Measurements from ENCODE around the gene TRMT11.
"Not testable (repeated sequence)": the region's sequence is repeated elsewhere in the genome, so short reads cannot be mapped to it uniquely, and the experiment has no call there.

Gene TRMT11

DNA sequence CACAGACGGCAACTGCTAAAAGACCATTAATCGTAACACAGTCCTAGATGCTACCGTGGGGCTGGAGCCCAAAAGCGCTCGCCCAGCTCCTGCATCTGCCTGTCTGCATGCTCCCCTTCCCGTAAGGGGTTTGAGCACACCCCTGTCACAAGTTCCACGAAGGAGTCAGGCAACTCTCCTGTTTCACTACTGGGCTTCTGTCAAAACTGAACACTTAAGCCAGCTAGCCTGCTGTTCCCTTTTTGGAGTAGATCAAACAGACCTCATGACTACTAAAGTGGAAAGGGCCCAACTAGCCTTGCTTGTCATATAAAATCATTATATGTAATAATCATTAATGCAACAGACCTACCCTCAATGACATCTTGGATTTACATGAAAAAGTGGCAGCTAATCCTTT, 61.3 kb downstream of the TRMT11 start:
- no peak for DNase-seq (ENCODE audit: low spot score)

DNA sequence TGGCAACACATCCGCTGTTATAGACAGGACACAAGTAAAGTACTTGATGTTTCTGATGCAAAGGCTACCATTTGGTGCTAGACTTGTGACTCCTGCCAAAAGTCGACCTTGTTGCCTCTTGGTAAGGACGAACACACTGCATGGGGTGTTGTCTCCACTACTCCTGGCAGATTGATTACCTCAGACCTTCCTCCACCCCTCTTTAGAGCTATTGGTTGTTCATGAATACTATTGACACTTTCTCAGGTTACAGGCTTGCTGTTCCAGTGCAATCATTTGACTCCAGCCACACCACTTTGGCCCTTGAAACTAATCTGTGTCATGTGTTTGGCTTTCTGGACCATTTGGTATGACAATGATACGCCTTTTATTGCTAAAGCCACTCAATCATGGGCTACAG, 62.3 kb downstream of the TRMT11 start:
- DNase-seq (ENCODE audit: low spot score) = no peak

GRCh38 chr6:126050795-126051194, 64.5 kb downstream of the TRMT11 start:
- DNase-seq (ENCODE audit: low spot score) = no peak

DNA sequence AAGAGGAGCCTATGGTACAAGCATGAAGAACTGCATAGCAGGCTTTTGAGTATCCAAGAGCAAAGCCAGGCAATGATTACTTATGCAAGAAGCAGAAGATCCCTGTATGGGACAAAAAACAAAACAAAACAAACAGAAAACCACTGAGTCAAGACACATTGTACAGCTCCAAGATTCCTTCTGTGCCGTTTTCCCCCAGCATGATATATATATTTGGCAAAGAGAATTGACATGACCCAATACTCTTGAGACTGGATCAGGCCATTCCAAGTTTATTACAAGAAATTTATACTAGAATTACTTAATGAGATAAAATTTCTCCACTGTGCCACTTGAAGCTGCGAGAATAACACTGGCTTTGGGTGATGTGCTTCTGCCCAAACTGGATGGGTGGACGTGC, 65.5 kb downstream of the TRMT11 start:
- no peak for DNase-seq (ENCODE audit: low spot score)

DNA sequence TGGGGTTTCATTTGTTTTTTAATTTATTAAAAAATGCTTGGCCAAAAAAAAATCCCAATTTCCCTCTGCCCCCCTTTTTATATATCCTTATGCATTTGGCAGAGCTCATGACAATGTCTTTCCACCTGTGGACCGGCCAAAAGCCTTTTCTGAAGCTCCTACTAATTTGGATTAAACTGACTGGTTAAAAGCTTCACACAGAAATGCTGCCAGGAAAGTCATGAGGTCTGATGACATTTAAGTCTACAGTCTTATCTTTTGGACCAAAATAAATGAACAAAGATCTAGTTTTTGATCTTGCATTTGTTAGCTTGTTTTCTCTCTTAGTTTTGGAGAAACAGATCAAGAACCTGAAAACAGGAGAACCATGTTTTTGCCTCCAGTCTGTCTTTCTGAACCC, 66.1 kb downstream of the TRMT11 start:
- no peak for DNase-seq (ENCODE audit: low spot score)

GRCh38 chr6:126054258-126054702, 67.9 kb downstream of the TRMT11 start:
- DNase-seq (ENCODE audit: low spot score) = no peak

GRCh38 chr6:126054802-126055201, 68.5 kb downstream of the TRMT11 start:
- DNase-seq (ENCODE audit: low spot score) = no peak

GRCh38 chr6:126055449-126055848, 69.1 kb downstream of the TRMT11 start:
- no peak for DNase-seq (ENCODE audit: low spot score)

DNA sequence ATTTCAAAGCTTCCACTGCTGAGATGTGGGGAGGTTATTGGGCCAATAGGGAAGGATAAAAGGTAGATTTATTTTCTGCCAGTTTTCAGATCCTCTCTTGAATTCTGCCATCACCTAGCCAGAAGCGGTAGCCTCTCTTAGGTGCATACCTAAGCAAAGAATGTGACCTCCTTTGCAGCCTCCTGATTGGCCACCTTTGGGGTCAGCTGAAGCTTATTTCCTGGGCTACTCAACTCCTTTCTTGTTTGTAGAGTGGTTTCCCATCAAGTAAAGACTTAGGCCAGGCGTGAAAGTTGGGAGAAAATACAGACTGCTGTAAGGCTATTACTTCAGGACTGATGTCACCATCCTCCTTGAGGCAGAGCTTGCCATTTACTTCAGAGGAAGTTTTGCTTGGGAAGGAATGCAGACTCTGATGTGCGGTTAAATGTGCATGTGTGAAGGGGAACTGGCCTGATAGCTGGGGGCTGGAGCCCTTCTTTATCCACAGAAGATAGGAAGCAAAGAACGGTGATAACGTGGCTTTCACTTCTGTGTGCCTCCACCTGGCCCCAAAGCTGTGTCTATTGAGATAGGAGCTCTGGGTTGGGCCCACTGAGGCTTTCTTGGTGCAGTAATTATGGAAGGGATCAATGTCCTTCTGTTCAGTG, 70.1 kb downstream of the TRMT11 start:
- no peak for DNase-seq (ENCODE audit: low spot score)

GRCh38 chr6:126058085-126058484, 71.7 kb downstream of the TRMT11 start:
- not testable (repeated sequence) for DNase-seq (ENCODE audit: low spot score)

DNA sequence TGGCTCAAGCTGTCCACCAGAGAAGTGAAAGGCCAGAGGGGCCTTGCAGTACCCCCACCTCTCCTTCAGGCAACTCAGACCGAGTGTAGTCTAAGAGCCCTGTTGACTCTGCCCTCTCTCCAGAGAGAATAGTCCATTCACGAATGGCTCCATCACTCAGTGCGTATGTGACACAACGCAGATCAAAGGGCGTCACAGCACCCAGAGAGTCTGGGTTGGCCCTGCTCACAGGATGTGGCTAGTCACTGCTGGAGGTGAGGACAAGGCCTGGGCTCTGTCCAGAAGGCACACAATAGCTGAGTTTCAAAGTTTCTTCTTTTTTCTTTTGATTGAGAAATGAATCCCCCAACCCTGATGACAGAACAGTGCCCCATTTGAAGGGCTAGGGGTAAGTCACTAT, 74.1 kb downstream of the TRMT11 start:
- no peak for DNase-seq (ENCODE audit: low spot score)

- DNase-seq (ENCODE audit: low spot score) = no peak
These were observed 77.3 kb downstream of the TRMT11 start for GRCh38 chr6:126063512-126064146.

DNA sequence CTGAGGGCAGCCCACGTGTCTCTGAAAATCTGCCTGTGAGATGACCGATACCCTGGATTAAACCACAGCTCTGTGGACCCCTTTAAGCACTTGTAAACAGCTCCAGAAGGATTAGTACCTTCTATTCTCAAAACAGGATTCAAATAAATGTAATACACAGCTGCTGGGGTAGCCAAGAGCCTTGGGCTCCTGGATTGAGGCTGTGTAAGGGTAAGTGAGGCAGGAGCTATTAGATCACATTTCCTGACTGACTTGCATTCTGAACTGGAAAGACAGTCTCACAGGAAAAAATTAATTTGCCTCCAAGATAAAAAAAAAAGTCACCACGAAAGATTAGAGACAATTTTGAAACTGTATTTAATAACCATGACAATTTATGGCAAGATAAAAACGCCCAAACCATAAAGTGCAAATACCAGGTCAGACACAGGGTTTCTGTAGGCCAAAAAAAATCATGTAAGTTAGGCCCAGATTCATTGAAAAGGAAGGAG, 78.0 kb downstream of the TRMT11 start:
- DNase-seq (ENCODE audit: low spot score) = no peak

DNA sequence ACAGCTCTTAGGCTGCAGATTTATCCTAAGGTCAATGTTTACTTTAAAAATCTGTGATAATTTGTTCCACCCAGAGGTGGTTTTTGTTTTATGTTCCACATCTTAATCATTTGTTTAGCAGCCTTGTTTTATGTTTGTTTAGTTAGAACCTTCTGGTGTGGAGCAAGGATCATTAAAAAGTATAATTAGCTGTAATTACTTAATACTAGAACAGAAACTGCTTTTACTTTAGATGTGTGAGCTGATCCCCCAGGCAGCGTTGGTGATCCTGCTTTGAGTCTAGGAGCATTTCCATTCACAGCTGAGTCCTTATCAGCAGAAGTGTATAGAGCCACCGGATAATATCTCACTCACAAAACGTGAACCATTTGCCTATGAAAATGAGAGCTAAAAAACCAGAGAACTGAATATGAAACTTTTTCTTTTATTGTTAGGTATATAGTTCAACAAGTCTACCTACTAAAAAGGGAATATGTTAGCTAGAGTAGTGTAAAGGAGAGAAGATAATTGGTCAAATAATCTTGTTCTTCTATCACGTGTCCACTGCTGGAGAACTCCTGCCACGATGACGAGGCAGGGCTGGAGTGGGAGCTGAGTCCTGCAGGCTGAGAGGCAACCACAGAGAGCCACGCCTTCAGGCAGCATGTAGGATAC, 78.5 kb downstream of the TRMT11 start:
- no peak for DNase-seq (ENCODE audit: low spot score)

GRCh38 chr6:126066053-126067048, 80.0 kb downstream of the TRMT11 start:
- DNase-seq (ENCODE audit: low spot score) = no peak

DNA sequence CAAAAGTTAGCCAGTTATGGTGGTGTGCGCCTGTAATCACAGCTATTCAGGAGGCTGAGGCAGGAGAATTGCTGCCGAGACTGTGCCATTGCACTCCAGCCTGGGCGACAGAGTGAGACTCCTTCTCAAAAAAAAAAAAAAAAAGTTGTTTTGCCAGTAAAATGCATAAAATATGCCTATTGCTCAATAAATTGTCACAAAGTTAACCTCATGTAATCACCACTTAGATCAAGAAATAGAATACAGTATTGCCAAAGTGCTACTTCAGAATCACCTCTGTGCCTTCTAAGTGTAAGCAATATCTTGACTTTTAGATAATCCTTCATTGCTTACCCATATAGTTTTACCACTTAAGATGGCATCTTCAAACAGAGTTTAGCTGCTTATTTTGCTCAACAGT, 80.7 kb downstream of the TRMT11 start:
- DNase-seq (ENCODE audit: low spot score) = no peak

GRCh38 chr6:126069449-126069848, 83.1 kb downstream of the TRMT11 start:
- DNase-seq (ENCODE audit: low spot score) = no peak

DNA sequence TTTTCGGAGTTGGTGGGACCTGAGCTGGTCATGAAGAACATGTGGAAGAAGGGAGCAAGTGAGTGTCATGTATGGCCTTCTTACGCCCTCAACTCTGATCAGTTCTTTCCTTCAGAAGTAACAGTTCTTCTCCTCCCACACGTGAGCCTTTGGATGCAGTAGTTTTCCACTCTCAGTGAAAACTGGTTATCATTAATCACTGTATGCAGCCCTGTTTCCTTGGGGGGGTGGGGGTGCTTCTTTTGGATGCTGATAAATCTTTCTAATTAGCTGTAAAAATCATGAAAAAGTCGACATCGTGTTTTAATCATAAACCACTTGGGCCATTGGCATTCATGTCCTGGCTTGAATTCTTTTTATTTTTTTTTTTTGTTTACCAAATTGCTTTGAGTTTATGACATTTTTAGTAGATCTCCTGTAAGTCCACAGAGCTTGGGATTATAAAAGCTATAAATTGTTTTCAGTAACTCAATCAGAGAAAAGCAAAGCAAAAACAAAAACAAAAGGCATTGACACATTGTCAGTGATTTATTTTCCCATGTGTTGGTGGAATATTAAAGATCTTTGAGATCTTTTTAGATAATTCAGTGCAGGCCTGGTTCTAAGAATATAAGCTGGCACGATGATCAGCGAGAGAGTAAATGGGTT, 84.8 kb downstream of the TRMT11 start:
- DNase-seq (ENCODE audit: low spot score) = no peak

DNA sequence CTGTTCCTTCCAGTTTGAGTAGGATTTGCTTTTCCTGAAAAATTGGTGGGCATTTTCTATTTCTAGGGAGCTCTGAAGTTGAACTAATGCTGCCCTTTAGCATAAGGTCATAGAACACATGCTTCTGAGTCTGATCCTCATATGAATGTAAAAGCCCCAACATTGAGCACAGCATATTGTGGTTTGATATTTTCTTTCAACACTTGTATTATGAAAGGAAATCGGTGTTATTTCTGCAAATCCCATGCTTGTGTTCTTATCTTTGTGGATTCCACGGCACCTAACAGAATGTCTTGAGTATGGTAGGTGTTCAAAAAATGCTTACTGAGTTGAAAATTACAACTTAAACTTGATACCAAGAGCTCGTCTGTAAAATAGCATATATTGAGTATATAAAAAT, 85.8 kb downstream of the TRMT11 start:
- no peak for DNase-seq (ENCODE audit: low spot score)

DNA sequence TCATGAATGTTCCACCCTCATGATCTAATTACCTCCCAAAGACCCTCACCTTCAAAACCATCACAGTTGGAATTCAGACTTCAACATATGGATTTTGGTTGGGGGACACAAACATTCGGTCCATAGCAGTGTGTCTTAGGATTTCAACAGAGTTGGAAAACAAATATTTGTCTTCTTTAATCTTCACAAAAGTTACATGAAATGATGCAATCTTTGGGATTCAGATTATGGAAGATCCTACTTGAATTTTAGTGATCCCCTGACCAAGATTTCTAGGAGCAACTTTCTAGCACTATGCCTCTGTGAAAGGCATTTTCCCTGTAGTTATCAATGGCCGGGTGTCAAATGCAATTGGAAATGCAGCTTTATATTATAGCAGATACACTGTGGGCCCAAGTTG, 86.5 kb downstream of the TRMT11 start:
- DNase-seq (ENCODE audit: low spot score) = no peak

DNA sequence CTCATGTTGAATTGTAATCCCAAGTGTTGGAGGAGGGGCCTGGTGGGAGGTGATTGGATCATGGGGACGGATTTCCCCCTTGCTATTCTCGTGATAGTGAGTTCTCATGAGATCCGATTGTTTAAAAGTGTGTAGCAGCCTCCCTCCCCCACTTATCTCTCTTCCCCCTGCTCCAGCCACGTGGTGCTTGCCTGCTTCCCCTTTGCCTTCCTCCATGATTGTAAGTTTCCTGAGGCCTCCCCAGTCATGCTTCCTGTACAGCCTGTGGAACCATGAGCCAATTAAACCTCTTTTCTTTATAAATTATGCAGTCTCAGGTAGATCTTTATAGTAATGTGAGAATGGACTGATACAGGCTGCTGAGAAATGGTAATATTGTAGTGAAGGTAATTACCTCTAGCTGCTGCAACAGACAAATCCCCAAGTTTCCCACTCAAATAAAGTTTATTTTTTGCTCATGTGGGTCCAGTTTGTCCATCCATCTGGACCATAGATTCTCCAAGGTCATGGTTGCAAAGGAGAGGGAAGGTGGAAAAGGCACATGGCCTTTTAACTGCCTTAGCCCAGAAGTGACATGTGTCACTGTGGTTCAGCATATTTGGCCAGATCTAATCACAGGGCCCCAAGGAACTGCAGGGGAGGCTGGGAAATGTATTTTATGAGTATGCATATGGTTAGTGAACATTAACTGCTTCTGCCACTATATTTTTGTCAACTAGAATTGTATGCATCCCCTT, 89.2 kb downstream of the TRMT11 start:
- no peak for DNase-seq (ENCODE audit: low spot score)

Measured in activated CD4-positive, alpha-beta T cell treated with anti-CD3 and anti-CD28 coated beads, Interleukin-2, Interleukin-4, amounts not matched to agents 100 ng/mL and 50 ng/mL, durations not matched to agents 16 hours and 8 hours (primary cell).